GM12891 (cell line): Measurements from ENCODE around the gene UBR4.

Source experiments
- PAX5 ChIP-seq: IDR thresholded peaks from 2 replicates; pipeline ENCODE4 v1.6.1; 2011; ENCODE audit warnings: low read length, moderate library complexity, mild to moderate bottlenecking; ENCODE audit not compliant: insufficient read depth, severe bottlenecking
- POLR2A ChIP-seq: IDR thresholded peaks from 2 replicates; pipeline ENCODE4 v1.6.1; 2011; ENCODE audit warnings: low read depth, low read length, control low read depth
- POLR2AphosphoS5 ChIP-seq: IDR thresholded peaks from 2 replicates; pipeline ENCODE4 v1.6.1; 2011; ENCODE audit warnings: low read depth, low read length, control low read depth
- SPI1 ChIP-seq: IDR thresholded peaks from 2 replicates; pipeline ENCODE4 v1.6.1; 2011; ENCODE audit warnings: low read depth, low read length, control low read depth
- TAF1 ChIP-seq: IDR thresholded peaks from 2 replicates; pipeline ENCODE4 v1.6.1; 2011; ENCODE audit warnings: low read depth, low read length, control low read depth

GRCh38 chr1:19199969-19200604 is 10.0 kb downstream of the UBR4 start:
- TF ChIP-seq POLR2AphosphoS5: no peak
- TF ChIP-seq TAF1: no peak
- TF ChIP-seq POLR2A: no peak
- no peak for TF ChIP-seq SPI1
- TF ChIP-seq PAX5: no peak
